ENCODE results near the gene NECAP2. TPM values are rescaled to one million over a fixed set of nuclear protein-coding genes. Genes with fewer than 3 reads are reported as not detected.

NECAP2 gene
- total and polyA plus RNA-seq, 7 donors = 22.8 to 59.2 (median 38.0) TPM

DNA sequence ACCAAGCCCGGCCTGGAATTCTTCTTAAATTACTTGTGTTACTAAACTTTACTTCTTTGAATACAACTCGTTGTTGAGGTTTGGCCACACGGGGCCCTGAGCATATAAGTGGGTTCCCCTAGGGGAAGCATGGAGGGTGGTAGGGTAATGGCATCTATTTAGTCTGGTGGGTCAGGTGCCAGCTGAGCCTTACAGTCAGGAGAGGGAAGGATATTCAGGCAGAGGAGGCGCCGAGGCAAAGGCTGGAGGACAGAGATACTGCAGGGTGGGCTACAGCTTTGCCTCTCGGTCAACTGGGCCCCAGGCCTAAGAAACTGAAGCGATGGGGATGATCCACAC, 424 bp upstream of the NECAP2 start:
- intact Hi-C loops (cut with DNase I) = loop anchor here (1.0 to 10.0 kb wide), 4 partner anchors 53 to 233 kb away; partner anchors contain the start of gene NBPF1
- DNase-seq = no peak
- Histone ChIP-seq H3K36me3 (peaks cover 0 to 19% (median 7%) of the 10 kb centered on the region in 4 donors), H3K9me3 (no peaks in the 10 kb centered on the region), H3K4me3 (peak overlapping the region; percentile 79 to 92 (median 87)), H3K27me3 (no peaks in the 10 kb centered on the region), H3K4me1 (peaks cover 0 to 35% (median 24%) of the 10 kb centered on the region in 4 donors), H3K27ac (peak overlapping the region; percentile 75 to 79 (median 78))
- no peak for TF ChIP-seq POLR2A (IDR thresholded peaks at IDR 0.05)
- TF ChIP-seq, protein P1, sequence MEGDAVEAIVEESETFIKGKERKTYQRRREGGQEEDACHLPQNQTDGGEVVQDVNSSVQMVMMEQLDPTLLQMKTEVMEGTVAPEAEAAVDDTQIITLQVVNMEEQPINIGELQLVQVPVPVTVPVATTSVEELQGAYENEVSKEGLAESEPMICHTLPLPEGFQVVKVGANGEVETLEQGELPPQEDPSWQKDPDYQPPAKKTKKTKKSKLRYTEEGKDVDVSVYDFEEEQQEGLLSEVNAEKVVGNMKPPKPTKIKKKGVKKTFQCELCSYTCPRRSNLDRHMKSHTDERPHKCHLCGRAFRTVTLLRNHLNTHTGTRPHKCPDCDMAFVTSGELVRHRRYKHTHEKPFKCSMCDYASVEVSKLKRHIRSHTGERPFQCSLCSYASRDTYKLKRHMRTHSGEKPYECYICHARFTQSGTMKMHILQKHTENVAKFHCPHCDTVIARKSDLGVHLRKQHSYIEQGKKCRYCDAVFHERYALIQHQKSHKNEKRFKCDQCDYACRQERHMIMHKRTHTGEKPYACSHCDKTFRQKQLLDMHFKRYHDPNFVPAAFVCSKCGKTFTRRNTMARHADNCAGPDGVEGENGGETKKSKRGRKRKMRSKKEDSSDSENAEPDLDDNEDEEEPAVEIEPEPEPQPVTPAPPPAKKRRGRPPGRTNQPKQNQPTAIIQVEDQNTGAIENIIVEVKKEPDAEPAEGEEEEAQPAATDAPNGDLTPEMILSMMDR (IDR thresholded peaks at IDR 0.05) = no peak
- TF ChIP-seq EP300 (IDR thresholded peaks at IDR 0.05) = no peak
- TF ChIP-seq POLR2AphosphoS5 (IDR thresholded peaks at IDR 0.05) = no peak
- WGBS, 2 donors = 52 to 53% methylated on average over 7 of the region's 7 CpGs

DNA sequence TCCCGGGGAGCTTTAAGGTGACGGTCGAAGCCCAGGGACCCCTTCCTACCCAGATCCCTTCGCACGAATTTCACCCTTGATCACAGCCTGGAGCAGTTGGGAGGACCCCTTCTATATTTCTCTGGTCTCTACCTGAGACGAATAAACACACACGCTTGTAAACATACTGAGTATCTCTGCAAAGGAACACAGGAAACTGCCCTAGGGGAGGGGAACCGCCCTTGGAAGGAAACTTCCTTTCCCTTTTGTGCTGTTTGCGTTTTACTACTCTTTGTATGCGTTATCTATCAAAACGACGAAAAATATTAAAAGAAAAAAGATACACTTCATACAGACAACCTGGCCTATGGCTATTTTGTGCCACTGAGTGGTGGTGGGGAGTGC, 750 bp downstream of the NECAP2 start:
- TF ChIP-seq, protein P1 (IDR thresholded peaks at IDR 0.05) = no peak
- no peak for TF ChIP-seq EP300 (IDR thresholded peaks at IDR 0.05)
- no peak for TF ChIP-seq POLR2AphosphoS5 (IDR thresholded peaks at IDR 0.05)
- Histone ChIP-seq H3K36me3 (peaks cover 0 to 30% (median 11%) of the 10 kb centered on the region in 4 donors), H3K4me3 (peak overlapping the region; percentile 79 to 92 (median 87)), H3K27me3 (no peaks in the 10 kb centered on the region), H3K4me1 (peaks cover 0 to 35% (median 24%) of the 10 kb centered on the region in 4 donors), H3K27ac (peak overlapping the region; percentile 75 to 79 (median 78)), H3K9me3 (no peaks in the 10 kb centered on the region)
- intact Hi-C loops (cut with DNase I) = loop anchor here (5.0 to 10.0 kb wide), 3 partner anchors 54 to 234 kb away; partner anchors contain the start of gene NBPF1
- 0 to 1% methylated on average over 12 of the region's 12 CpGs for WGBS, 2 donors
- DNase-seq = no peak

DNA sequence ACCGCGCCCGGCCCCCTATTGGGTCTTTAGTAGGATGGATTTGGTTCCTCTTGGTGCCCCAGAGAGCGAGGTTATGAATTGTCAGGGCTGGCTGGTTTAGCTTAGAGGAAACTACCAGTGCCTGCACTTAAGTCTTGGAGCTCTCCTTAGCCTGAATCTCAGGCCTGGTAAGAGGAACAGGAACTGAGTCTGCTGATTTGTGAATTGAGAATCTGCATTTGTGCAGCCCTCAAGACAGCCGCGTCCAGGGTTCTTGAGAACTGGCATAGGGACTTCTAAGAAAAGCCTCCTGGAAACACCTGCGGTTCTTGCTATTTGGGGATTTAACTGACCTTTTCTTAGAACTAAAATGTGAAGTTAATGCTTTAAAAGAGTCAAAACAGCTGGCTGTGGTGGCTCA, 1.7 kb downstream of the NECAP2 start:
- Histone ChIP-seq H3K9me3 (no peaks in the 10 kb centered on the region), H3K4me1 (peaks cover 0 to 35% (median 24%) of the 10 kb centered on the region in 4 donors), H3K4me3 (no peak overlapping the region), H3K36me3 (peaks cover 0 to 39% (median 15%) of the 10 kb centered on the region in 4 donors), H3K27me3 (no peaks in the 10 kb centered on the region), H3K27ac (no peak overlapping the region)
- DNase-seq = no peak
- intact Hi-C loops (cut with DNase I) = loop anchor here (5.0 to 10.0 kb wide), 3 partner anchors 55 to 235 kb away; partner anchors contain the start of gene NBPF1
- WGBS, 2 donors = 85 to 87% methylated on average over 7 of the region's 7 CpGs
- TF ChIP-seq EP300 (IDR thresholded peaks at IDR 0.05) (no peak), POLR2A (IDR thresholded peaks at IDR 0.05) (no peak), POLR2AphosphoS5 (IDR thresholded peaks at IDR 0.05) (no peak)
- TF ChIP-seq, protein P1 (IDR thresholded peaks at IDR 0.05) = no peak

DNA sequence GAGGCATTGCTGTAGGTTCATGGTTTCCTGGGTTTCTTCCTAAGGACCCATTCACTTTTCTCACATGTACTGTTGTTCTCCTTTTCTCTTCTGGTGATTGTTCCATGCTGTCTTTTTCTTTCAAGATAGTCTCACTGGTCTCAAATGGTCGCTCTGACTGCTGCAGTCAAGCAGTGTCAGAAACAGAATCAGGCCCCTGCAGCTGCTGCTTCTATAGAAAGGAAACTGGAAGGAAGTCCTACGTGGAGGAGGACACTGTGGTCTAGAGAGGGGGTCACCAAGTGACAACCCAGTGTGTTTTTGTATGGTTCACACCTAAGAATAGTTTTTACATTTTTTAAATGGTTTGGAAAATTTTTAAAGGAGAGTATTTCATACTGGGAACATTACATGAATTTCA, 2.4 kb downstream of the NECAP2 start:
- intact Hi-C loops (cut with DNase I) = loop anchor here (5.0 to 10.0 kb wide), 3 partner anchors 56 to 236 kb away; partner anchors contain the start of gene NBPF1
- WGBS, 2 donors = 67 to 77% methylated on average over 2 of the region's 2 CpGs
- peaks cover 0 to 35% (median 24%) of the 10 kb centered on the region in 4 donors for H3K4me1 ChIP-seq
- H3K9me3 ChIP-seq = no peaks in the 10 kb centered on the region
- TF ChIP-seq POLR2A (IDR thresholded peaks at IDR 0.05) = no peak
- no peak for TF ChIP-seq POLR2AphosphoS5 (IDR thresholded peaks at IDR 0.05)
- TF ChIP-seq EP300 (IDR thresholded peaks at IDR 0.05) = no peak
- TF ChIP-seq, protein P1 (IDR thresholded peaks at IDR 0.05) = no peak
- no peak overlapping the region for H3K27ac ChIP-seq
- DNase-seq = no peak
- H3K36me3 ChIP-seq = peaks cover 3 to 45% (median 20%) of the 10 kb centered on the region in 4 donors
- H3K27me3 ChIP-seq = no peaks in the 10 kb centered on the region
- H3K4me3 ChIP-seq = no peak overlapping the region
